Mesenchymal stem cell (in vitro differentiated cells and primary cell): Measurements from ENCODE around the gene SPARCL1.
"Not testable (repeated sequence)": the region's sequence is repeated elsewhere in the genome, so short reads cannot be mapped to it uniquely, and the experiment has no call there.

Experiments used
- DNase-seq: peaks from one replicate; pipeline ENCODE4 v3.0.0-alpha.2; 2013
- H2AFZ ChIP-seq: one replicate; pipeline ENCODE4 v1.6.1; 2013; ENCODE audit warnings: low read depth, mild to moderate bottlenecking, control low read depth, inconsistent platforms, low read length, moderate library complexity
- H2AK5ac ChIP-seq: 2 replicates; pipeline ENCODE4 v1.6.1; 2013; ENCODE audit warnings: low read length, moderate library complexity, mild to moderate bottlenecking, inconsistent platforms; ENCODE audit not compliant: severe bottlenecking
- H2BK120ac ChIP-seq: one replicate; pipeline ENCODE4 v1.6.1; 2013; ENCODE audit warnings: low read depth, mild to moderate bottlenecking, inconsistent platforms, low read length, moderate library complexity
- H2BK12ac ChIP-seq, 2 experiments: one replicate each; pipeline ENCODE4 v1.6.1; 2013; ENCODE audit warnings: inconsistent platforms in 2 of 2, low read length in 2 of 2, mild to moderate bottlenecking in 2 of 2, moderate library complexity in 2 of 2, control low read depth in 1 of 2
- H2BK15ac ChIP-seq: one replicate; pipeline ENCODE4 v1.6.1; 2013; ENCODE audit warnings: mild to moderate bottlenecking, low read depth, inconsistent platforms; ENCODE audit not compliant: poor library complexity, severe bottlenecking
- H2BK5ac ChIP-seq: 2 replicates; pipeline ENCODE4 v1.6.1; 2013; ENCODE audit warnings: low read depth, mild to moderate bottlenecking, low read length, control low read depth, inconsistent platforms; ENCODE audit not compliant: poor library complexity, severe bottlenecking
- H3K14ac ChIP-seq, 2 experiments: one replicate each; pipeline ENCODE4 v1.6.1; 2013; ENCODE audit warnings: inconsistent platforms in 2 of 2, low read length in 2 of 2, control low read depth in 1 of 2, mild to moderate bottlenecking in 1 of 2, moderate library complexity in 1 of 2
- H3K18ac ChIP-seq, 2 experiments: one replicate each; pipeline ENCODE4 v1.6.1; 2013; ENCODE audit warnings: inconsistent platforms in 2 of 2, low read length in 2 of 2, control low read depth in 1 of 2, low read depth in 1 of 2, mild to moderate bottlenecking in 1 of 2
- H3K23ac ChIP-seq, 2 experiments: one replicate each; pipeline ENCODE4 v1.6.1; 2013; ENCODE audit warnings: inconsistent platforms in 2 of 2, low read length in 2 of 2, mild to moderate bottlenecking in 2 of 2, moderate library complexity in 2 of 2, control low read depth in 1 of 2
- H3K27ac ChIP-seq: 2 replicates; pipeline ENCODE4 v1.5.1; 2013; ENCODE audit warnings: mild to moderate bottlenecking, moderate library complexity, low read length, control low read depth, inconsistent platforms; ENCODE audit not compliant: poor library complexity, severe bottlenecking
- H3K27me3 ChIP-seq, 2 experiments: 2 replicates each; pipeline versions ENCODE4 v1.6.1 to v1.7.0; 2013; ENCODE audit warnings: low read length in 2 of 2, mild to moderate bottlenecking in 2 of 2, moderate library complexity in 2 of 2, control low read depth in 1 of 2, inconsistent platforms in 1 of 2; ENCODE audit not compliant: control insufficient read depth in 1 of 2, insufficient read depth in 1 of 2
- H3K36me3 ChIP-seq, 2 experiments: 2 replicates each; pipeline versions ENCODE4 v1.6.1 to v1.7.0; 2013; ENCODE audit warnings: low read length in 2 of 2, control low read depth in 1 of 2, inconsistent platforms in 1 of 2, low read depth in 1 of 2, mild to moderate bottlenecking in 1 of 2; ENCODE audit not compliant: insufficient read depth in 2 of 2, control insufficient read depth in 1 of 2
- H3K4ac ChIP-seq, 2 experiments: one replicate each; pipeline ENCODE4 v1.6.1; 2013; ENCODE audit warnings: inconsistent platforms in 2 of 2, low read length in 2 of 2, mild to moderate bottlenecking in 2 of 2, moderate library complexity in 2 of 2, control low read depth in 1 of 2, low read depth in 1 of 2
- H3K4me1 ChIP-seq: 2 replicates; pipeline ENCODE4 v1.6.1; 2013; ENCODE audit warnings: low read depth, low read length, control low read depth; ENCODE audit not compliant: control insufficient read depth, insufficient read depth
- H3K4me2 ChIP-seq: 2 replicates; pipeline ENCODE4 v1.6.1; 2013; ENCODE audit warnings: low read length, mild to moderate bottlenecking, inconsistent platforms; ENCODE audit not compliant: poor library complexity, severe bottlenecking
- H3K4me3 ChIP-seq, 2 experiments: 2 replicates each; pipeline versions ENCODE4 v1.5.1 to v1.7.0; 2013; ENCODE audit warnings: low read length in 2 of 2, mild to moderate bottlenecking in 2 of 2, control low read depth in 1 of 2, low read depth in 1 of 2; ENCODE audit not compliant: insufficient read depth in 1 of 2
- H3K79me1 ChIP-seq: replicated peaks from 2 replicates; pipeline ENCODE4 v1.6.1; 2013; ENCODE audit warnings: mild to moderate bottlenecking, control low read depth, low read length, inconsistent platforms; ENCODE audit not compliant: poor library complexity, severe bottlenecking
- H3K9ac ChIP-seq: 2 replicates; pipeline ENCODE4 v1.7.0; 2013; ENCODE audit warnings: mild to moderate bottlenecking, low read length, moderate library complexity
- H3K9me3 ChIP-seq: 2 replicates; pipeline ENCODE4 v1.7.0; 2013; ENCODE audit warnings: mild to moderate bottlenecking, low read length; ENCODE audit not compliant: control insufficient read depth
- H4K8ac ChIP-seq: one replicate; pipeline ENCODE4 v1.6.1; 2013; ENCODE audit warnings: inconsistent platforms, mild to moderate bottlenecking, low read length, moderate library complexity
- H4K91ac ChIP-seq: one replicate; pipeline ENCODE4 v1.6.1; 2013; ENCODE audit warnings: mild to moderate bottlenecking, low read length, inconsistent platforms
- WGBS: methylation state at CpG from one replicate; pipeline ENCODE4 v1.1.7; 2013; ENCODE audit warnings: mixed read lengths; 5-methylcytosine and 5-hydroxymethylcytosine counted together

The SPARCL1 gene

GRCh38 chr4:87574376-87574775 is 45.2 kb upstream of the SPARCL1 start:
- not testable (repeated sequence) for H3K23ac ChIP-seq, H3K4me3 ChIP-seq, H2BK120ac ChIP-seq, H3K4me1 ChIP-seq, H3K27me3 ChIP-seq, H3K4ac ChIP-seq, H2AK5ac ChIP-seq, H2BK15ac ChIP-seq, H4K8ac ChIP-seq, H3K9ac ChIP-seq, H2BK12ac ChIP-seq, H3K4me2 ChIP-seq, DNase-seq, H4K91ac ChIP-seq, H2AFZ ChIP-seq, H2BK5ac ChIP-seq, H3K14ac ChIP-seq, H3K36me3 ChIP-seq, H3K9me3 ChIP-seq, H3K79me1 ChIP-seq, H3K27ac ChIP-seq, H3K18ac ChIP-seq

GRCh38 chr4:87570290-87570805 is 41.2 kb upstream of the SPARCL1 start:
- Histone ChIP-seq H3K14ac (no peak overlapping the region), H2BK120ac (no peak overlapping the region), H3K4me3 (no peak overlapping the region), H3K4me2 (no peak overlapping the region), H4K91ac (no peak overlapping the region), H3K9ac (no peak overlapping the region), H2BK12ac (no peak overlapping the region), H3K27ac (no peak overlapping the region), H2AK5ac (no peak overlapping the region), H3K18ac (no peak overlapping the region), H3K27me3 (no peaks in the 10 kb centered on the region), H3K36me3 (no peaks in the 10 kb centered on the region), H3K4ac (no peak overlapping the region), H4K8ac (no peak overlapping the region), H3K4me1 (no peaks in the 10 kb centered on the region), H2BK15ac (no peak overlapping the region), H2AFZ (no peak overlapping the region), H3K79me1 (no peaks in the 10 kb centered on the region), H3K23ac (no peak overlapping the region), H3K9me3 (no peaks in the 10 kb centered on the region), H2BK5ac (no peak overlapping the region)
- 95% methylated on average over 4 of the region's 5 CpGs for WGBS
- no peak for DNase-seq

- WGBS: 79% methylated on average over 2 of the region's 2 CpGs
- H4K8ac ChIP-seq: no peak overlapping the region
- H2BK5ac ChIP-seq: no peak overlapping the region
- H3K14ac ChIP-seq: no peak overlapping the region
- H3K4me2 ChIP-seq: no peak overlapping the region
- no peak overlapping the region for H2BK15ac ChIP-seq
- no peaks in the 10 kb centered on the region for H3K79me1 ChIP-seq
- no peak overlapping the region for H2AFZ ChIP-seq
- no peak overlapping the region for H3K23ac ChIP-seq
- DNase-seq: no peak
- no peaks in the 10 kb centered on the region for H3K4me1 ChIP-seq
- no peaks in the 10 kb centered on the region for H3K9me3 ChIP-seq
- no peak overlapping the region for H3K27ac ChIP-seq
- H2BK120ac ChIP-seq: no peak overlapping the region
- no peak overlapping the region for H2AK5ac ChIP-seq
- no peak overlapping the region for H3K9ac ChIP-seq
- no peaks in the 10 kb centered on the region for H3K27me3 ChIP-seq
- H3K4me3 ChIP-seq: no peak overlapping the region
- H3K36me3 ChIP-seq: no peaks in the 10 kb centered on the region
- no peak overlapping the region for H3K18ac ChIP-seq
- H3K4ac ChIP-seq: no peak overlapping the region
- no peak overlapping the region for H2BK12ac ChIP-seq
- H4K91ac ChIP-seq: no peak overlapping the region
Measured at GRCh38 chr4:87567191-87567590, 38.0 kb upstream of the SPARCL1 start.

- no peak overlapping the region for H3K14ac ChIP-seq
- no peaks in the 10 kb centered on the region for H3K79me1 ChIP-seq
- H2BK12ac ChIP-seq: no peak overlapping the region
- H3K4me3 ChIP-seq: no peak overlapping the region
- H3K18ac ChIP-seq: no peak overlapping the region
- 33% methylated on average over 1 of the region's 2 CpGs for WGBS
- no peak overlapping the region for H3K4me2 ChIP-seq
- H3K4me1 ChIP-seq: no peaks in the 10 kb centered on the region
- H3K9ac ChIP-seq: no peak overlapping the region
- no peak overlapping the region for H3K27ac ChIP-seq
- no peaks in the 10 kb centered on the region for H3K9me3 ChIP-seq
- H4K8ac ChIP-seq: no peak overlapping the region
- no peak for DNase-seq
- H3K23ac ChIP-seq: no peak overlapping the region
- H3K36me3 ChIP-seq: no peaks in the 10 kb centered on the region
- no peak overlapping the region for H2BK15ac ChIP-seq
- no peak overlapping the region for H4K91ac ChIP-seq
- H2BK5ac ChIP-seq: no peak overlapping the region
- H3K4ac ChIP-seq: no peak overlapping the region
- no peak overlapping the region for H2AK5ac ChIP-seq
- no peak overlapping the region for H2AFZ ChIP-seq
- no peaks in the 10 kb centered on the region for H3K27me3 ChIP-seq
- no peak overlapping the region for H2BK120ac ChIP-seq
Measured at GRCh38 chr4:87566276-87566675, 37.1 kb upstream of the SPARCL1 start.
